GM12801 (cell line): ENCODE measurements around the gene EPHA10.

Experiments
- CTCF ChIP-seq: IDR thresholded peaks from one replicate; pipeline ENCODE4 v1.5.1; 2011; ENCODE audit warnings: control low read depth; ENCODE audit not compliant: insufficient read length; ENCODE audit errors: extremely low read depth

Gene EPHA10

GRCh38 chr1:37667023-37667671 is 97.8 kb downstream of the EPHA10 start:
- no peak for TF ChIP-seq CTCF

GRCh38 chr1:37666241-37666867 is 98.6 kb downstream of the EPHA10 start:
- TF ChIP-seq CTCF: no peak
